ENCODE measurements around the gene GALNT14. TPM values are rescaled to one million over a fixed set of nuclear protein-coding genes. Genes with fewer than 3 reads are reported as not detected.

Gene GALNT14
- total and polyA plus RNA-seq, 2 of the 13 experiments (the other 11 are each of a cell fraction or from before 2014, with no cell fraction given) = not detected

- H3K79me2 ChIP-seq (ENCODE audit: insufficient read depth, low read length) = no peaks in the 10 kb centered on the region
- POLR2A ChIA-PET = no interaction called here
- BruUV-seq (replicated peaks) = no TSS peak
- H3K9me3 ChIP-seq (ENCODE audit: low read length) = no peaks in the 10 kb centered on the region
- no peak overlapping the region for H2AFZ ChIP-seq (ENCODE audit: low read length)
- DNase-seq (ENCODE audit: low spot score) (no peak), FAIRE-seq (no peak), ATAC-seq (no peak)
- intact Hi-C loops (cut with micrococcal nuclease; ENCODE audit: unreplicated experiment) (no loop called here), in situ Hi-C loops (cut with HindIII; ENCODE audit: extremely low pct_ligation_motif_present, low pct_unique_long_range_greater_than_20kb) (no loop called here)
- 6% methylated on average over 9 of the region's 9 CpGs for WGBS (ENCODE audit: low lambda C conversion rate)
- no peak overlapping the region for H3K4me3 ChIP-seq (replicated peaks in 1 of 3; ENCODE audit: insufficient read depth in 1 of 3, low read depth in 2 of 3, low read length in 3 of 3)
- CTCF ChIA-PET (ENCODE audit: low intra/inter-chr PET ratio, low total read pairs) = no interaction called here
- H3K27ac ChIP-seq (ENCODE audit: extremely low read length, insufficient read depth, low read length) = no peak overlapping the region
- no peaks in the 10 kb centered on the region; a peak in 1 of 5 replicates for H3K27me3 ChIP-seq (ENCODE audit: control insufficient read depth in 1 of 2, insufficient read depth in 2 of 2, low read length in 2 of 2)
- no peak overlapping the region for H3K4me2 ChIP-seq (ENCODE audit: low read depth, low read length)
- no peaks in the 10 kb centered on the region for H3K4me1 ChIP-seq (ENCODE audit: insufficient read depth, low read length)
- no peak overlapping the region for H3K9ac ChIP-seq (ENCODE audit: insufficient read depth, low read depth, low read length)
- no peaks in the 10 kb centered on the region for H4K20me1 ChIP-seq (ENCODE audit: insufficient read depth, low read length)
- no peaks in the 10 kb centered on the region for H3K36me3 ChIP-seq (replicated peaks in 1 of 2; ENCODE audit: control insufficient read depth in 1 of 2, insufficient read depth in 2 of 2, low read length in 2 of 2)
- TF ChIP-seq ZHX2 (IDR thresholded peaks at IDR 0.05; ENCODE audit: low read depth) (no peak), ZHX2 (CRISPR knock-in tag; IDR thresholded peaks at IDR 0.05; ENCODE audit: borderline replicate concordance) (no peak), PHF21A (CRISPR knock-in tag; IDR thresholded peaks at IDR 0.05) (no peak), ETV5 (CRISPR knock-in tag; IDR thresholded peaks at IDR 0.05; ENCODE audit: borderline replicate concordance) (no peak), BCL3 (CRISPR knock-in tag; IDR thresholded peaks at IDR 0.05) (no peak), STAT6 (CRISPR knock-in tag; IDR thresholded peaks at IDR 0.05; ENCODE audit: borderline replicate concordance) (no peak), GPBP1L1 (CRISPR knock-in tag; IDR thresholded peaks at IDR 0.05) (no peak), SMYD3 (CRISPR knock-in tag; IDR thresholded peaks at IDR 0.05) (no peak)
Observed at GRCh38 chr2:30911327-30911726, 226.9 kb downstream of the GALNT14 start.
